Tibial nerve (tissue), 4 donors: ENCODE results near the gene LCN10.

Experiments
- CTCF ChIP-seq, 5 experiments: fragments of 200-600 bp in 3 of 5; fragments of 450-650 bp in 2 of 5; sonication (generic) in 3 of 5; IDR thresholded peaks; one replicate each; pipeline ENCODE4 v1.5.1; 2016 to 2019; ENCODE audit warnings: antibody characterized with exemption in 5 of 5, mild to moderate bottlenecking in 3 of 5, moderate library complexity in 2 of 5
- EP300 ChIP-seq, 2 donors: sonication (generic); formaldehyde crosslinking; IDR thresholded peaks; one replicate each; pipeline ENCODE4 v1.6.1; 2017; ENCODE audit warnings: antibody characterized with exemption in 2 of 2, mild to moderate bottlenecking in 1 of 2
- POLR2A ChIP-seq, 2 donors: fragments of 450-650 bp; IDR thresholded peaks; one replicate each; pipeline ENCODE4 v1.6.1; 2017; ENCODE audit warnings: antibody characterized with exemption in 2 of 2, mild to moderate bottlenecking in 2 of 2, moderate library complexity in 2 of 2

- TF ChIP-seq CTCF (IDR thresholded peaks at IDR 0.05): no peak
- no peak for TF ChIP-seq POLR2A (IDR thresholded peaks at IDR 0.05)
- TF ChIP-seq EP300 (IDR thresholded peaks at IDR 0.05): no peak
These were observed 14.1 kb downstream of the LCN10 start for GRCh38 chr9:136728548-136729123.
